HFFc6 (cell line): ENCODE data around the gene CYP11A1. TPM values are rescaled to one million over a fixed set of nuclear protein-coding genes. Genes with fewer than 3 reads are reported as not detected.

ENCODE experiments used
- DNase-seq: peaks from one replicate; pipeline ENCODE4 v3.0.0-alpha.2; 2018
- H3K27ac Mint-ChIP-seq: 2 replicates; pipeline ENCODE4 v1.8.0; 2020; ENCODE audit warnings: mild to moderate bottlenecking, mixed read lengths
- H3K27me3 Mint-ChIP-seq: 2 replicates; pipeline ENCODE4 v1.8.0; 2021; ENCODE audit warnings: mild to moderate bottlenecking, moderate library complexity, mixed read lengths; ENCODE audit not compliant: insufficient read depth
- H3K36me3 Mint-ChIP-seq: 2 replicates; pipeline ENCODE4 v1.8.0; 2021; ENCODE audit warnings: low read depth, mixed read lengths
- H3K4me1 Mint-ChIP-seq: 2 replicates; pipeline ENCODE4 v1.8.0; 2020; ENCODE audit warnings: low read depth, mixed read lengths
- H3K4me3 Mint-ChIP-seq: 2 replicates; pipeline ENCODE4 v1.8.0; 2020; ENCODE audit warnings: mild to moderate bottlenecking, moderate library complexity, mixed read lengths
- H3K9me3 Mint-ChIP-seq: 2 replicates; pipeline ENCODE4 v1.8.0; 2020; ENCODE audit warnings: mild to moderate bottlenecking, mixed read lengths
- CTCF ChIP-seq: fragments of 200-600 bp; sonication (generic); IDR thresholded peaks from 2 replicates; pipeline ENCODE4 v1.5.0; 2021; ENCODE audit warnings: antibody characterized with exemption, mild to moderate bottlenecking
- microRNA-seq: library from miRNA; unstranded; fragments of <30 nt; microRNA quantifications from one replicate; pipeline ENCODE4, GENCODE V29; 2019
- total RNA-seq, 6 experiments: library from RNA; stranded (reverse); fragmentation: NEBNext Ultra II Directional; extraction: Animal tissue kit (Norgen Biotek cat#: 25700); gene quantifications; 2 replicates in 1 of 6; 3 replicates in 5 of 6; pipeline ENCODE4 v1.2.3, GENCODE V29; 2021

Gene CYP11A1
- total RNA-seq, 6 experiments from 2014 or later = 0.12 to 0.17 (median 0.14) TPM; not detected in 2

GRCh38 chr15:74290645-74291044, 76.8 kb downstream of the CYP11A1 start:
- no peak for TF ChIP-seq CTCF
- peaks cover 42% of the 10 kb centered on the region for H3K27me3 Mint-ChIP-seq
- no peaks in the 10 kb centered on the region for H3K9me3 Mint-ChIP-seq

GRCh38 chr15:74289671-74290070, 77.8 kb downstream of the CYP11A1 start:
- Mint-ChIP-seq H3K4me3 (no peak overlapping the region), H3K4me1 (peaks cover 12% of the 10 kb centered on the region), H3K27ac (no peak overlapping the region), H3K9me3 (no peaks in the 10 kb centered on the region), H3K27me3 (peaks cover 41% of the 10 kb centered on the region), H3K36me3 (no peaks in the 10 kb centered on the region)
- no peak for TF ChIP-seq CTCF
- no peak for DNase-seq

More at GRCh38 chr15:74290645-74291044, 76.8 kb downstream of the CYP11A1 start:
- Mint-ChIP-seq H3K36me3 (no peaks in the 10 kb centered on the region), H3K4me1 (peaks cover 12% of the 10 kb centered on the region), H3K4me3 (no peak overlapping the region), H3K27ac (no peak overlapping the region)
- no peak for DNase-seq

Small RNA genes lying within 50 kb of the gene (microRNA-seq; reads per million reads assigned to microRNA genes)
- gene MIR6881 = 13.1 reads per million, percentile 15 among the genes with 10 or more reads in this experiment

Other genes starting within 250 kb of the CYP11A1 start
- under 1 TPM in 1 of 6 experiments, not detected in 5; 0.07 TPM for gene ISLR2, start 237.1 kb downstream of the CYP11A1 start, total RNA-seq
- gene ISLR, start 193.9 kb downstream of the CYP11A1 start, total RNA-seq = 1 to 10 TPM; 1.7 to 6.3 (median 1.9) TPM
- 1 to 10 TPM; 2.2 to 3.2 (median 2.6) TPM for gene STRA6, start 164.9 kb downstream of the CYP11A1 start, total RNA-seq
- under 1 TPM in 1 of 6 experiments, not detected in 5; 0.30 TPM for gene CCDC33, start 131.3 kb downstream of the CYP11A1 start, total RNA-seq
- 100 to 1,000 TPM; 115 to 196 (median 129) TPM for gene SEMA7A, start 66.3 kb upstream of the CYP11A1 start, total RNA-seq
- 10 to 100 TPM; 50.9 to 68.0 (median 60.1) TPM for gene UBL7, start 93.5 kb upstream of the CYP11A1 start, total RNA-seq
- 1 to 10 TPM; 1.2 to 2.1 (median 1.6) TPM for gene ARID3B, start 173.6 kb upstream of the CYP11A1 start, total RNA-seq
- gene CLK3, start 248.2 kb upstream of the CYP11A1 start, total RNA-seq = 10 to 100 TPM; 45.4 to 53.0 (median 46.9) TPM